ENCODE measurements around the gene EMSY.

GRCh38 chr11:76495019-76495418 lies 50.2 kb downstream of the EMSY start:
- TF ChIP-seq, protein P1, sequence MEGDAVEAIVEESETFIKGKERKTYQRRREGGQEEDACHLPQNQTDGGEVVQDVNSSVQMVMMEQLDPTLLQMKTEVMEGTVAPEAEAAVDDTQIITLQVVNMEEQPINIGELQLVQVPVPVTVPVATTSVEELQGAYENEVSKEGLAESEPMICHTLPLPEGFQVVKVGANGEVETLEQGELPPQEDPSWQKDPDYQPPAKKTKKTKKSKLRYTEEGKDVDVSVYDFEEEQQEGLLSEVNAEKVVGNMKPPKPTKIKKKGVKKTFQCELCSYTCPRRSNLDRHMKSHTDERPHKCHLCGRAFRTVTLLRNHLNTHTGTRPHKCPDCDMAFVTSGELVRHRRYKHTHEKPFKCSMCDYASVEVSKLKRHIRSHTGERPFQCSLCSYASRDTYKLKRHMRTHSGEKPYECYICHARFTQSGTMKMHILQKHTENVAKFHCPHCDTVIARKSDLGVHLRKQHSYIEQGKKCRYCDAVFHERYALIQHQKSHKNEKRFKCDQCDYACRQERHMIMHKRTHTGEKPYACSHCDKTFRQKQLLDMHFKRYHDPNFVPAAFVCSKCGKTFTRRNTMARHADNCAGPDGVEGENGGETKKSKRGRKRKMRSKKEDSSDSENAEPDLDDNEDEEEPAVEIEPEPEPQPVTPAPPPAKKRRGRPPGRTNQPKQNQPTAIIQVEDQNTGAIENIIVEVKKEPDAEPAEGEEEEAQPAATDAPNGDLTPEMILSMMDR (IDR thresholded peaks at IDR 0.05): no peak
- TF ChIP-seq POLR2A (IDR thresholded peaks at IDR 0.05): no peak

All from testis (tissue), 2 donors.